HepG2 (cell line): ENCODE measurements around the gene GFER. TPM values are rescaled to one million over a fixed set of nuclear protein-coding genes. Genes with fewer than 3 reads are reported as not detected.

ENCODE experiments used
- CENPT ChIP-seq: sonication (generic); formaldehyde crosslinking; IDR thresholded peaks from 2 replicates; pipeline ENCODE4 v1.8.0; 2022; ENCODE audit warnings: low read depth, mild to moderate bottlenecking, moderate library complexity, missing genetic modification reagents
- FOXM1 ChIP-seq: sonication (generic); formaldehyde crosslinking; IDR thresholded peaks from 2 replicates; pipeline ENCODE4 v1.5.0; 2020; ENCODE audit warnings: missing genetic modification reagents
- HDAC1 ChIP-seq: sonication (generic); formaldehyde crosslinking; IDR thresholded peaks from 2 replicates; pipeline ENCODE4 v1.5.1; 2020; ENCODE audit warnings: mild to moderate bottlenecking, missing genetic modification reagents
- JUND ChIP-seq: sonication (generic); formaldehyde crosslinking; IDR thresholded peaks from 2 replicates; pipeline ENCODE4 v1.8.0; 2022; ENCODE audit warnings: mild to moderate bottlenecking, missing genetic modification reagents
- MXD4 ChIP-seq: IDR thresholded peaks from 2 replicates; pipeline ENCODE4 v1.6.1; 2016; ENCODE audit warnings: mild to moderate bottlenecking, missing biosample characterization, missing genetic modification reagents
- RAD21 ChIP-seq: fragments of 450-650 bp; formaldehyde crosslinking; IDR thresholded peaks from 2 replicates; pipeline ENCODE4 v1.5.0; 2020; ENCODE audit warnings: mild to moderate bottlenecking
- RBFOX2 ChIP-seq: fragments of 200-400 bp; formaldehyde crosslinking; IDR thresholded peaks from 2 replicates; pipeline ENCODE4 v1.6.1; 2017; ENCODE audit warnings: low read depth, mild to moderate bottlenecking, low read length
- RXRB ChIP-seq: IDR thresholded peaks from 2 replicates; pipeline ENCODE4 v1.6.1; 2016; ENCODE audit warnings: borderline replicate concordance, missing genetic modification reagents, missing compliant biosample characterization
- SMARCE1 ChIP-seq: fragments of 450-650 bp; IDR thresholded peaks from 2 replicates; pipeline ENCODE4 v1.6.1; 2017; ENCODE audit warnings: borderline replicate concordance
- SP4 ChIP-seq: sonication (generic); formaldehyde crosslinking; IDR thresholded peaks from 2 replicates; pipeline ENCODE4 v1.8.1; 2023; ENCODE audit warnings: mild to moderate bottlenecking, missing genetic modification reagents
- STAG1 ChIP-seq: sonication (generic); formaldehyde crosslinking; IDR thresholded peaks from 2 replicates; pipeline ENCODE4 v1.4.0; 2020; ENCODE audit warnings: missing genetic modification reagents
- ZNF251 ChIP-seq: sonication (generic); formaldehyde crosslinking; IDR thresholded peaks from 2 replicates; pipeline ENCODE4 v1.9.0; 2021; ENCODE audit warnings: mild to moderate bottlenecking, missing genetic modification reagents
- ZNF30 ChIP-seq: sonication (generic); formaldehyde crosslinking; IDR thresholded peaks from 2 replicates; pipeline ENCODE4 v1.5.0; 2020; ENCODE audit warnings: mild to moderate bottlenecking, missing genetic modification reagents
- ZNF33A ChIP-seq: sonication (generic); formaldehyde crosslinking; IDR thresholded peaks from 2 replicates; pipeline ENCODE4 v1.5.1; 2020; ENCODE audit warnings: missing genetic modification reagents, mild to moderate bottlenecking, moderate library complexity, borderline replicate concordance
- ZNF343 ChIP-seq: sonication (generic); formaldehyde crosslinking; IDR thresholded peaks from 2 replicates; pipeline ENCODE4 v1.4.0; 2020; ENCODE audit warnings: mild to moderate bottlenecking, missing genetic modification reagents
- ZNF550 ChIP-seq: sonication (generic); formaldehyde crosslinking; IDR thresholded peaks from 2 replicates; pipeline ENCODE4 v1.4.0; 2020; ENCODE audit warnings: mild to moderate bottlenecking, missing genetic modification reagents, borderline replicate concordance
- ZNF562 ChIP-seq: sonication (generic); formaldehyde crosslinking; IDR thresholded peaks from 2 replicates; pipeline ENCODE4 v1.8.0; 2022; ENCODE audit warnings: missing genetic modification reagents, borderline replicate concordance
- ZNF577 ChIP-seq: sonication (generic); formaldehyde crosslinking; IDR thresholded peaks from 2 replicates; pipeline ENCODE4 v1.4.0; 2020; ENCODE audit warnings: mild to moderate bottlenecking, low read depth, missing genetic modification reagents, borderline replicate concordance
- ZNF672 ChIP-seq: sonication (generic); formaldehyde crosslinking; IDR thresholded peaks from 2 replicates; pipeline ENCODE4 v1.8.1; 2022; ENCODE audit warnings: missing genetic modification reagents
- polyA plus RNA-seq, 8 experiments: library from polyadenylated mRNA; depleted of rRNA in 3 of 8; stranded (reverse) in 7 of 8; unstranded in 1 of 8; fragments of >200 nt; fragmentation: Illumina TruSeq in 4 of 8; extraction: Trizol in 4 of 8; gene quantifications; 2 replicates each; pipeline versions ENCODE4 v1.2.1 to v1.2.3, GENCODE V29; 2011 to 2016; ENCODE audit warnings: low read depth in 4 of 8, missing spikeins in 1 of 8, mixed read lengths in 1 of 8; ENCODE audit not compliant: insufficient read depth in 1 of 8
- total RNA-seq, 5 experiments: library from RNA; depleted of rRNA; stranded (reverse); fragments of >200 nt; fragmentation: Illumina TruSeq; extraction: Trizol; gene quantifications; 2 replicates each; pipeline ENCODE4 v1.2.3, GENCODE V29; 2016; ENCODE audit warnings: low read depth in 1 of 5
- TF ChIP-seq, protein P1 (sequence below): sonication (generic); formaldehyde crosslinking; IDR thresholded peaks from 2 replicates; pipeline ENCODE4 v1.8.0; 2022; ENCODE audit warnings: mild to moderate bottlenecking, missing genetic modification reagents; ENCODE audit not compliant: insufficient replicate concordance
- TF ChIP-seq, protein P2 (sequence below): IDR thresholded peaks from 2 replicates; pipeline ENCODE4 v1.6.1; 2018; ENCODE audit warnings: missing genetic modification reagents
- TF ChIP-seq, protein P3 (sequence below): sonication (generic); formaldehyde crosslinking; IDR thresholded peaks from 2 replicates; pipeline ENCODE4 v1.5.0; 2020; ENCODE audit warnings: missing genetic modification reagents, mild to moderate bottlenecking, borderline replicate concordance
- TF ChIP-seq, protein P4 (sequence below): sonication (generic); formaldehyde crosslinking; IDR thresholded peaks from 2 replicates; pipeline ENCODE4 v1.8.0; 2023; ENCODE audit warnings: mild to moderate bottlenecking, missing genetic modification reagents

Gene GFER
- total and polyA plus RNA-seq, 2 of the 13 experiments (the other 11 are each of a cell fraction or from before 2014, with no cell fraction given), result 28.6 to 71.7 TPM

DNA sequence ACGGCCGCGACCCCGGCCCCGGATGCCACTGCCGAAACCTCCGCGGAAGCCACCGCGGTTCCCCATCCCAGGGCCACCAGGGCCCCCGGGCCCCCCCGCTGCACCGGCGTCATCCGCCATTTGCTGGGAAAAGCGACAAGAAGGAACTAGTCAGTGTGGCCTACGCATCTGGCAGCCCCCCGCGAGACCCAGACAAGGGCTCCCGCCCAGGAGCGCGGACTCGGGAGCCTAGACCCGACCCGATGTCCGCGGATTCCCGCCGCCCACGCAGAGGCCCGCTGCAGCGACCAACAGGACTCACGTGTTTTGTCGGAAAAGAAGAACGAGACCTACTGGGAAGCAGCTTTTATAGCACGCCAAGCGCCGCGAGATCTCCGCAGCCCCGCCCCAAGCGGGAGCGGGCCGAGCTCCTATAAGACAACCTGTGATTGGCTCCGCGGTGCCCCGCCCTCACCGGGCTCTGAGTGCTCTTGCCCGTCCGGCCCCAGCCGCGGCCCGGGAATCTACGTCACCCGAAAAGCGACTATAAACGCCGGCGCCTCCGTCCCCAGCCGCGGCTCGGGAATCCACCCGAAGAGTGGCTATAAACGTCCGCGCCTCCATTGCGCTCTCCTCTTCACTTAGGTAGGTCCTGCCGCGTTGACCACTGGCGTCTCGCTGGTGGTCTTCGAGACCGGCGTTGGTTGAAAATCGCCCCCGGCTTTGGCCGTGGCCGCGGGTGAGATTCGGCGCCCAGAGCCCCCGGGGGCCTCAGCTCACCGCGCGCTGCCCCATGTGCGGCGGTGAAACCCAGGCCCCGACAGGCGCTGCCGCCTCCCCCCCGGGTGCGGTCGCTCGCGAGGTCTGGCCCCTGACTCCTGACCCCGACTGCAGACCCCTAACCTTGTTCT, 19.2 kb upstream of the GFER start, which contains the start of gene RPS2 (continued):
- no peak for TF ChIP-seq ZNF672 (CRISPR knock-in tag)
- TF ChIP-seq ZNF33A, result peak; percentile 69
- TF ChIP-seq ZNF577 (CRISPR knock-in tag), result no peak
- no peak for TF ChIP-seq FOXM1 (CRISPR knock-in tag)
- TF ChIP-seq MXD4 (CRISPR knock-in tag), result peak; percentile 84
- TF ChIP-seq CENPT (CRISPR knock-in tag), result no peak
- peak; percentile 79; the same call in 1 of the 2 replicates for TF ChIP-seq ZNF343 (CRISPR knock-in tag)
- peak; percentile 37; the same call in 1 of the 2 replicates for TF ChIP-seq RXRB (CRISPR knock-in tag)
- TF ChIP-seq, protein P1, sequence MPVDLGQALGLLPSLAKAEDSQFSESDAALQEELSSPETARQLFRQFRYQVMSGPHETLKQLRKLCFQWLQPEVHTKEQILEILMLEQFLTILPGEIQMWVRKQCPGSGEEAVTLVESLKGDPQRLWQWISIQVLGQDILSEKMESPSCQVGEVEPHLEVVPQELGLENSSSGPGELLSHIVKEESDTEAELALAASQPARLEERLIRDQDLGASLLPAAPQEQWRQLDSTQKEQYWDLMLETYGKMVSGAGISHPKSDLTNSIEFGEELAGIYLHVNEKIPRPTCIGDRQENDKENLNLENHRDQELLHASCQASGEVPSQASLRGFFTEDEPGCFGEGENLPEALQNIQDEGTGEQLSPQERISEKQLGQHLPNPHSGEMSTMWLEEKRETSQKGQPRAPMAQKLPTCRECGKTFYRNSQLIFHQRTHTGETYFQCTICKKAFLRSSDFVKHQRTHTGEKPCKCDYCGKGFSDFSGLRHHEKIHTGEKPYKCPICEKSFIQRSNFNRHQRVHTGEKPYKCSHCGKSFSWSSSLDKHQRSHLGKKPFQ (CRISPR knock-in tag), result peak; percentile 89
- peak; percentile 65; the same call in 1 of the 2 replicates for TF ChIP-seq ZNF30 (CRISPR knock-in tag)
- no peak for TF ChIP-seq ZNF562 (CRISPR knock-in tag)
- no peak for TF ChIP-seq ZNF251 (CRISPR knock-in tag)
- TF ChIP-seq SMARCE1, result no peak
- peak; percentile 100 for TF ChIP-seq RBFOX2
- peak; percentile 77; the same call in 1 of the 2 replicates for TF ChIP-seq SP4
- TF ChIP-seq, protein P2, sequence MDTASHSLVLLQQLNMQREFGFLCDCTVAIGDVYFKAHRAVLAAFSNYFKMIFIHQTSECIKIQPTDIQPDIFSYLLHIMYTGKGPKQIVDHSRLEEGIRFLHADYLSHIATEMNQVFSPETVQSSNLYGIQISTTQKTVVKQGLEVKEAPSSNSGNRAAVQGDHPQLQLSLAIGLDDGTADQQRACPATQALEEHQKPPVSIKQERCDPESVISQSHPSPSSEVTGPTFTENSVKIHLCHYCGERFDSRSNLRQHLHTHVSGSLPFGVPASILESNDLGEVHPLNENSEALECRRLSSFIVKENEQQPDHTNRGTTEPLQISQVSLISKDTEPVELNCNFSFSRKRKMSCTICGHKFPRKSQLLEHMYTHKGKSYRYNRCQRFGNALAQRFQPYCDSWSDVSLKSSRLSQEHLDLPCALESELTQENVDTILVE (CRISPR knock-in tag), result no peak
- TF ChIP-seq, protein P3, sequence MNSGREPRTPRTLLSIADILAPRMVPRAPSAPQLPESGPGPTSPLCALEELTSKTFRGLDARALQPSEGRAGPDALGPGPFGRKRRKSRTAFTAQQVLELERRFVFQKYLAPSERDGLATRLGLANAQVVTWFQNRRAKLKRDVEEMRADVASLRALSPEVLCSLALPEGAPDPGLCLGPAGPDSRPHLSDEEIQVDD (CRISPR knock-in tag), result 0 out of 2 replicates have a peak, but pooled peaks have one; percentile 21
- no peak for TF ChIP-seq JUND
- TF ChIP-seq RAD21 (CRISPR knock-in tag), result peak; percentile 25
- no peak for TF ChIP-seq ZNF550
- no peak for TF ChIP-seq STAG1 (CRISPR knock-in tag)
- peak; percentile 87 for TF ChIP-seq HDAC1 (CRISPR knock-in tag)
- TF ChIP-seq, protein P4, sequence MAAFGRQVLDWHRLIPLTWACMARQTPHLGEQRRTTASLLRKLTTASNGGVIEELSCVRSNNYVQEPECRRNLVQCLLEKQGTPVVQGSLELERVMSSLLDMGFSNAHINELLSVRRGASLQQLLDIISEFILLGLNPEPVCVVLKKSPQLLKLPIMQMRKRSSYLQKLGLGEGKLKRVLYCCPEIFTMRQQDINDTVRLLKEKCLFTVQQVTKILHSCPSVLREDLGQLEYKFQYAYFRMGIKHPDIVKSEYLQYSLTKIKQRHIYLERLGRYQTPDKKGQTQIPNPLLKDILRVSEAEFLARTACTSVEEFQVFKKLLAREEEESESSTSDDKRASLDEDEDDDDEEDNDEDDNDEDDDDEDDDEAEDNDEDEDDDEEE, result 0 out of 2 replicates have a peak, but pooled peaks have one; percentile 34
